Measurements from ENCODE around the gene SLC30A1.

Gene SLC30A1

DNA sequence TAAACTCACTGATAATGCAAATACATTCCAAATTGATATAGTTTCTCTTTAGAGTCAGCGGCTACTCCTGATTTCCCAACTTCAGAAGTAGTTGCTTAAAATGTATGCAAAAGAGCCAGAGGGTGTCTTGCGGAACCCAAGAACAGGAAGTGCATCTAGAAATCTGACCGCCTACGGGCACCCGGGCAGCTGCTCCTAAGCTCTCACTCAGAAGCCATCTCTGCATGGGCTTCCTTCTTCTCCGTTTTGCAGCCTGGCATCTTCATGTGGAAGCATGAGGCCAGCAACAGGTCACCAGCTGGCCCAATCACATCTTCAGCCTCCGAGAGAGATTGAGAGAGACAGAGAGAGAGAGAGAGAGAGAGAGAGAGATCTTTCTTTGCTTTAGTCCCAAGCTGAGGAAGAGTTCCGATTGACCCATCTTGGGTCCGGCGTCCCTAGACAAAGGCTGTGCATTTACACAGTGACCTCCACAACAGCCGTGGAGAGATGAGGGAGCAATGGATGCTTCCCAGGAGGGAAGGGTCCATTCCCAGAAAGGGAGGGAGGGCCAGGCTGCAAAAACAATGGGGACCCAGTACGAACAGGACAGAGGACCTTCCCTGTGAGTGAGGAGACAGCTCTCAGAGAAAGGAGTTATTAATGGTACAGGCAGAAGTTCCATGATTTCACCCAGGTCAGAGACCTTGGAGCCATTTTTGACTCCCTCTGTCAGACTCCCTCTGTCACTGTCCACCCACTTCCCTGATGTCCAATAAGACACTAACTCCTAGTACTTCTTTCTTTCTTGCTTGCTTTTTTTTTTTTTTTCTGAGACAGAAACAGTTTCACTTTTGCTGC is 28.2 kb upstream of the SLC30A1 start:
- H3K4me2 ChIP-seq (ENCODE audit: low read depth, low read length, poor library complexity, severe bottlenecking) = no peak overlapping the region
- no peaks in the 10 kb centered on the region for H3K36me3 ChIP-seq (ENCODE audit: insufficient read depth, low read length)
- no peaks in the 10 kb centered on the region for H3K27me3 ChIP-seq (ENCODE audit: insufficient read depth, low read length, poor library complexity, severe bottlenecking)
- no peaks in the 10 kb centered on the region for H3K9me3 ChIP-seq (ENCODE audit: insufficient read depth, low read depth, low read length)
- no peaks in the 10 kb centered on the region for H3K79me2 ChIP-seq (ENCODE audit: insufficient read depth, low read length)
- no peaks in the 10 kb centered on the region for H3K9me2 ChIP-seq (replicated peaks; ENCODE audit: low read depth, low read length)
- no peak for TF ChIP-seq EZH2phosphoT487 (IDR thresholded peaks at IDR 0.05; ENCODE audit: borderline replicate concordance)
- TF ChIP-seq, protein P1, sequence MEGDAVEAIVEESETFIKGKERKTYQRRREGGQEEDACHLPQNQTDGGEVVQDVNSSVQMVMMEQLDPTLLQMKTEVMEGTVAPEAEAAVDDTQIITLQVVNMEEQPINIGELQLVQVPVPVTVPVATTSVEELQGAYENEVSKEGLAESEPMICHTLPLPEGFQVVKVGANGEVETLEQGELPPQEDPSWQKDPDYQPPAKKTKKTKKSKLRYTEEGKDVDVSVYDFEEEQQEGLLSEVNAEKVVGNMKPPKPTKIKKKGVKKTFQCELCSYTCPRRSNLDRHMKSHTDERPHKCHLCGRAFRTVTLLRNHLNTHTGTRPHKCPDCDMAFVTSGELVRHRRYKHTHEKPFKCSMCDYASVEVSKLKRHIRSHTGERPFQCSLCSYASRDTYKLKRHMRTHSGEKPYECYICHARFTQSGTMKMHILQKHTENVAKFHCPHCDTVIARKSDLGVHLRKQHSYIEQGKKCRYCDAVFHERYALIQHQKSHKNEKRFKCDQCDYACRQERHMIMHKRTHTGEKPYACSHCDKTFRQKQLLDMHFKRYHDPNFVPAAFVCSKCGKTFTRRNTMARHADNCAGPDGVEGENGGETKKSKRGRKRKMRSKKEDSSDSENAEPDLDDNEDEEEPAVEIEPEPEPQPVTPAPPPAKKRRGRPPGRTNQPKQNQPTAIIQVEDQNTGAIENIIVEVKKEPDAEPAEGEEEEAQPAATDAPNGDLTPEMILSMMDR (conservative IDR thresholded peaks at IDR 0.05; ENCODE audit: low read length) = no peak
- no peaks in the 10 kb centered on the region for H4K20me1 ChIP-seq (ENCODE audit: insufficient read depth, low read length, poor library complexity, severe bottlenecking)
- no peak overlapping the region for H3K9ac ChIP-seq (ENCODE audit: low read depth, low read length, poor library complexity, severe bottlenecking)
- H3K4me3 ChIP-seq (ENCODE audit: low read length, poor library complexity, severe bottlenecking) = no peak overlapping the region
- H2AFZ ChIP-seq (ENCODE audit: low read length) = peak overlapping the region; percentile 6; the same call in 1 of the 2 replicates
- H3K4me1 ChIP-seq (ENCODE audit: insufficient read depth, low read length, poor library complexity, severe bottlenecking) = peaks cover 10% of the 10 kb centered on the region
- H3F3A ChIP-seq (ENCODE audit: low read depth) = no peaks in the 10 kb centered on the region; the same call in 1 of the 2 replicates

DNA sequence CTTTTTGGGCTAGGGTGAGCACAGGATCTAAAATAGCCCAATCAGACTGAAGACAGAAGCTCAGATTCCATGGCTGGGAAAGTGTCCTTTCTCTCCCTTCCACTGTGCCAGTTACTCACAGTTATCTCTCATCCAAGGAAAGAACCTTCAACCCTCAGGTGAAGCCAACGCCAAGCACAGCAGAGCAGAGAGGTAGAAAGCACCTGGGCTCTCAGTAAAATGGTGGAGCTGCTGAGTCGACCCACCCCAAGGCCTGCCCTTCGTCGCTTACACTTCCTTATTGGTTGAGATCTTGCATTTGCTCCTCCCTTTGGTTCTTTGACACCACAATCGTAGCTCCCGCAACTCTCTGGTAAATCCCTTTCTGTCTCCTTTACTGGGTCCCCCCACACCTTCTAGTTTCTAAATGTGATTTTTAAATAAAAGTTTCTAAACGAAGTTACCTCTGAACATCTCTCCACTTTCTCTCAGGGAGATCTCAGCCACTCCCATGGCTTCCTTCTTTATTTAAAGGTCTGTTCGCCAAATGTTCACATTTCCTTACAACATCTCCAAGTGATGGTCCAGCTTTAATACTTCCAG is 27.5 kb upstream of the SLC30A1 start:
- no peak for TF ChIP-seq EZH2phosphoT487 (IDR thresholded peaks at IDR 0.05; ENCODE audit: borderline replicate concordance)
- H3K27me3 ChIP-seq (ENCODE audit: insufficient read depth, low read length, poor library complexity, severe bottlenecking) = no peaks in the 10 kb centered on the region
- no peak overlapping the region for H3K4me3 ChIP-seq (ENCODE audit: low read length, poor library complexity, severe bottlenecking)
- peak overlapping the region; percentile 6; the same call in 1 of the 2 replicates for H2AFZ ChIP-seq (ENCODE audit: low read length)
- no peak overlapping the region for H3K9ac ChIP-seq (ENCODE audit: low read depth, low read length, poor library complexity, severe bottlenecking)
- no peaks in the 10 kb centered on the region for H3K9me3 ChIP-seq (ENCODE audit: insufficient read depth, low read depth, low read length)
- H3K9me2 ChIP-seq (replicated peaks; ENCODE audit: low read depth, low read length) = no peaks in the 10 kb centered on the region
- H3K4me2 ChIP-seq (ENCODE audit: low read depth, low read length, poor library complexity, severe bottlenecking) = no peak overlapping the region
- H3K36me3 ChIP-seq (ENCODE audit: insufficient read depth, low read length) = no peaks in the 10 kb centered on the region
- peaks cover 4% of the 10 kb centered on the region for H3K4me1 ChIP-seq (ENCODE audit: insufficient read depth, low read length, poor library complexity, severe bottlenecking)
- no peaks in the 10 kb centered on the region for H4K20me1 ChIP-seq (ENCODE audit: insufficient read depth, low read length, poor library complexity, severe bottlenecking)
- no peaks in the 10 kb centered on the region for H3K79me2 ChIP-seq (ENCODE audit: insufficient read depth, low read length)
- H3F3A ChIP-seq (ENCODE audit: low read depth) = no peaks in the 10 kb centered on the region; the same call in 1 of the 2 replicates

DNA sequence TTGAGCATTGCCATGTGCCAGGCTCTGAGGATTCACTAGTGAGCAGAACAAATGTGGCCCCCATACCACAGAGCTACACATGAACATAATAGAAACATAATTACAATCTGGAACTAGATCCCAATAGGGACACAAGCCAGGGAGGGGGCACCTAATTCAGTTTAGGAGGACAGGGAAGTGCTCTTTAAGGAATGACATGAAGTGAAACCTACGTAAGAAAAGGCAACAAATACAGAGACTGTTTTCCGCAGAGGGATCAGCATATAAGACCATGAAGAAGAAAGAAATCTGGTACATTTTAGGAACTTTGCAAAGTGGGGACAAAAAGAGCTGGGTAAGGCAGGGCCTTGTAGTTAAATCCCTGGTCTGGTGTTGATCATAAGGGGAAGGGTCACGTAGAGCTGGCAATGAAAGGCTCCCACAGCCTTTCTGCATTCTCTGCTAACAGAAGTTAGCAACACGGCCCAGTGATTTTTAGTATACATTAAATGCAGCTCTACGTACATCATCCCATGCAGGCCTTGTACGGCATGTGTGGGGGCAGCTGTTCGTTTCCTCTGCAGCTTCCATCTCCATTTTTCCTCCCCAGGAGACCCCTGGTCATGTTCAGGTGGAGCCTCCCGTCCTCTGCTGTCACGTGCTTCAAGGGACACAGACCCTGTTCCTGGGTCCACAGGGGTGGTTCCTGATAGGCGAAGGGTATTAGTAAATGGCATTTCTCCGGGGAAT is 26.8 kb upstream of the SLC30A1 start:
- no peaks in the 10 kb centered on the region for H3K27me3 ChIP-seq (ENCODE audit: insufficient read depth, low read length, poor library complexity, severe bottlenecking)
- no peak overlapping the region for H3K4me3 ChIP-seq (ENCODE audit: low read length, poor library complexity, severe bottlenecking)
- no peak overlapping the region for H3K4me2 ChIP-seq (ENCODE audit: low read depth, low read length, poor library complexity, severe bottlenecking)
- no peaks in the 10 kb centered on the region for H3K9me3 ChIP-seq (ENCODE audit: insufficient read depth, low read depth, low read length)
- H3K4me1 ChIP-seq (ENCODE audit: insufficient read depth, low read length, poor library complexity, severe bottlenecking) = peaks cover 4% of the 10 kb centered on the region
- TF ChIP-seq, protein P1 (conservative IDR thresholded peaks at IDR 0.05; ENCODE audit: low read length) = no peak
- TF ChIP-seq EZH2phosphoT487 (IDR thresholded peaks at IDR 0.05; ENCODE audit: borderline replicate concordance) = no peak
- H3K9ac ChIP-seq (ENCODE audit: low read depth, low read length, poor library complexity, severe bottlenecking) = no peak overlapping the region
- H3F3A ChIP-seq (ENCODE audit: low read depth) = no peaks in the 10 kb centered on the region; the same call in 1 of the 2 replicates
- no peak overlapping the region for H2AFZ ChIP-seq (ENCODE audit: low read length)
- H3K79me2 ChIP-seq (ENCODE audit: insufficient read depth, low read length) = no peaks in the 10 kb centered on the region
- no peaks in the 10 kb centered on the region for H4K20me1 ChIP-seq (ENCODE audit: insufficient read depth, low read length, poor library complexity, severe bottlenecking)
- no peaks in the 10 kb centered on the region for H3K9me2 ChIP-seq (replicated peaks; ENCODE audit: low read depth, low read length)
- H3K36me3 ChIP-seq (ENCODE audit: insufficient read depth, low read length) = no peaks in the 10 kb centered on the region
